Astrocyte (in vitro differentiated cells and primary cell): Measurements from ENCODE around the gene COMMD10. TPM values are rescaled to one million over a fixed set of nuclear protein-coding genes. Genes with fewer than 3 reads are reported as not detected.

Experiments
- DNase-seq: peaks from one replicate; pipeline ENCODE4 v3.0.0-alpha.2; 2010; ENCODE audit warnings: low read depth
- FAIRE-seq: peaks from 2 replicates; lab custom pipeline; 2011; peaks lifted over from hg19 to GRCh38; lab: Jason Lieb, UNC
- H2AFZ ChIP-seq: 2 replicates; pipeline ENCODE4 v1.6.0; 2012; ENCODE audit warnings: low read depth, low read length, inconsistent platforms
- H3K27ac ChIP-seq: 2 replicates; pipeline ENCODE4 v1.5.1; 2011; ENCODE audit warnings: low read depth, low read length, inconsistent platforms
- H3K27me3 ChIP-seq: 2 replicates; pipeline ENCODE4 v1.6.0; 2011; ENCODE audit warnings: low read length, inconsistent platforms; ENCODE audit not compliant: insufficient read depth
- H3K36me3 ChIP-seq: 2 replicates; pipeline ENCODE4 v1.5.1; 2011; ENCODE audit warnings: low read length, inconsistent platforms; ENCODE audit not compliant: insufficient read depth
- H3K4me1 ChIP-seq: 2 replicates; pipeline ENCODE4 v1.5.1; 2011; ENCODE audit warnings: low read length, inconsistent platforms; ENCODE audit not compliant: insufficient read depth
- H3K4me2 ChIP-seq: 2 replicates; pipeline ENCODE4 v1.6.0; 2012; ENCODE audit warnings: low read length, inconsistent platforms
- H3K4me3 ChIP-seq: 2 replicates; pipeline ENCODE4 v1.5.1; 2011; ENCODE audit warnings: low read depth, mild to moderate bottlenecking, low read length, inconsistent platforms; ENCODE audit not compliant: insufficient read depth
- H3K79me2 ChIP-seq: 2 replicates; pipeline ENCODE4 v1.6.0; 2012; ENCODE audit warnings: mild to moderate bottlenecking, low read length, inconsistent platforms; ENCODE audit not compliant: insufficient read depth
- H3K9ac ChIP-seq: 2 replicates; pipeline ENCODE4 v1.6.0; 2012; ENCODE audit warnings: mild to moderate bottlenecking, low read length, inconsistent platforms
- H3K9me3 ChIP-seq: 2 replicates; pipeline ENCODE4 v1.5.1; 2012; ENCODE audit warnings: low read depth, mild to moderate bottlenecking, low read length, inconsistent platforms; ENCODE audit not compliant: insufficient read depth
- H4K20me1 ChIP-seq: 2 replicates; pipeline ENCODE4 v1.6.0; 2012; ENCODE audit warnings: low read length, inconsistent platforms; ENCODE audit not compliant: insufficient read depth
- H3K27ac Mint-ChIP-seq: one replicate; pipeline ENCODE4 v1.8.0; 2021; ENCODE audit warnings: mild to moderate bottlenecking, mixed read lengths; ENCODE audit not compliant: unreplicated experiment
- H3K27me3 Mint-ChIP-seq: one replicate; pipeline ENCODE4 v1.8.0; 2021; ENCODE audit warnings: low read depth, mixed read lengths; ENCODE audit not compliant: unreplicated experiment
- H3K36me3 Mint-ChIP-seq: one replicate; pipeline ENCODE4 v1.8.0; 2021; ENCODE audit warnings: low read depth, mixed read lengths; ENCODE audit not compliant: unreplicated experiment
- H3K4me1 Mint-ChIP-seq: one replicate; pipeline ENCODE4 v1.8.0; 2021; ENCODE audit warnings: low read depth, mixed read lengths; ENCODE audit not compliant: unreplicated experiment
- H3K4me3 Mint-ChIP-seq: one replicate; pipeline ENCODE4 v1.8.0; 2021; ENCODE audit warnings: mild to moderate bottlenecking, moderate library complexity, mixed read lengths; ENCODE audit not compliant: unreplicated experiment
- H3K9me3 Mint-ChIP-seq: one replicate; pipeline ENCODE4 v1.8.0; 2021; ENCODE audit warnings: mild to moderate bottlenecking, mixed read lengths; ENCODE audit not compliant: unreplicated experiment
- EZH2 ChIP-seq: IDR thresholded peaks from 2 replicates; pipeline ENCODE4 v1.6.1; 2012; ENCODE audit warnings: mild to moderate bottlenecking, low read length, inconsistent platforms; ENCODE audit not compliant: insufficient read depth
- total RNA-seq: library from RNA; stranded (reverse); gene quantifications from 2 replicates; pipeline ENCODE4 v1.2.1, GENCODE V29; 2021
- TF ChIP-seq, protein P1 (sequence below): IDR thresholded peaks from 2 replicates; pipeline ENCODE4 v1.5.1; 2011; ENCODE audit warnings: low read depth, mild to moderate bottlenecking, inconsistent platforms, low read length, moderate library complexity; ENCODE audit not compliant: insufficient read depth

The COMMD10 gene
- total RNA-seq, 1 donor from 2014 or later, result 18.1 TPM

DNA sequence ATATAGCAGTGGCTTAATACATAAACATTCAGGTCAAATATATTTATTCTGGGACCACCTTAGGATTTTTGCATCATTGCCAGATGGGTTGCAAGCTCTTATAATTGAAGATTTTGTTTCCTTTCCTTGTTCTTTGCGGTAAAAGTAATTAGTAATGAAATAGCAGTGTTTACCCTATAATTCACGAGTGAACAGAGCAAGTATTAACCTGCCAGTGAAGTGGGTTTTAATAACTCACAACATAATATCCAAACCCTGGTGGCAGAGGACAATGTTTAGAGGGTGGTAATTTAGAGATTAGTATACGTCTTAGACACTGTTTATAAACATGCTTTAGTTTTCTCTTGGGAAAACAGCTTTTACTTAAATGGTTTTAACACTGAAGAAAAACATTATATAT is 40.8 kb upstream of the COMMD10 start:
- no peaks in the 10 kb centered on the region for H3K36me3 Mint-ChIP-seq
- H3K27ac Mint-ChIP-seq, result no peak overlapping the region
- H3K9me3 ChIP-seq, result no peaks in the 10 kb centered on the region
- H3K9me3 Mint-ChIP-seq, result no peaks in the 10 kb centered on the region
- no peaks in the 10 kb centered on the region for H3K36me3 ChIP-seq
- H3K27me3 Mint-ChIP-seq, result no peaks in the 10 kb centered on the region
- no peak for FAIRE-seq
- H3K27ac ChIP-seq, result no peak overlapping the region
- no peaks in the 10 kb centered on the region for H3K79me2 ChIP-seq
- peaks cover 13% of the 10 kb centered on the region for H3K4me1 Mint-ChIP-seq
- no peaks in the 10 kb centered on the region for H4K20me1 ChIP-seq
- H3K4me3 ChIP-seq, result no peak overlapping the region
- H3K27me3 ChIP-seq, result no peaks in the 10 kb centered on the region
- no peak overlapping the region for H2AFZ ChIP-seq
- no peak overlapping the region for H3K4me3 Mint-ChIP-seq
- H3K9ac ChIP-seq, result no peak overlapping the region
- TF ChIP-seq, protein P1, sequence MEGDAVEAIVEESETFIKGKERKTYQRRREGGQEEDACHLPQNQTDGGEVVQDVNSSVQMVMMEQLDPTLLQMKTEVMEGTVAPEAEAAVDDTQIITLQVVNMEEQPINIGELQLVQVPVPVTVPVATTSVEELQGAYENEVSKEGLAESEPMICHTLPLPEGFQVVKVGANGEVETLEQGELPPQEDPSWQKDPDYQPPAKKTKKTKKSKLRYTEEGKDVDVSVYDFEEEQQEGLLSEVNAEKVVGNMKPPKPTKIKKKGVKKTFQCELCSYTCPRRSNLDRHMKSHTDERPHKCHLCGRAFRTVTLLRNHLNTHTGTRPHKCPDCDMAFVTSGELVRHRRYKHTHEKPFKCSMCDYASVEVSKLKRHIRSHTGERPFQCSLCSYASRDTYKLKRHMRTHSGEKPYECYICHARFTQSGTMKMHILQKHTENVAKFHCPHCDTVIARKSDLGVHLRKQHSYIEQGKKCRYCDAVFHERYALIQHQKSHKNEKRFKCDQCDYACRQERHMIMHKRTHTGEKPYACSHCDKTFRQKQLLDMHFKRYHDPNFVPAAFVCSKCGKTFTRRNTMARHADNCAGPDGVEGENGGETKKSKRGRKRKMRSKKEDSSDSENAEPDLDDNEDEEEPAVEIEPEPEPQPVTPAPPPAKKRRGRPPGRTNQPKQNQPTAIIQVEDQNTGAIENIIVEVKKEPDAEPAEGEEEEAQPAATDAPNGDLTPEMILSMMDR, result no peak
- TF ChIP-seq EZH2, result no peak
- H3K4me1 ChIP-seq, result no peaks in the 10 kb centered on the region
- no peak overlapping the region for H3K4me2 ChIP-seq
- DNase-seq, result no peak

GRCh38 chr5:116045821-116046220 is 39.0 kb upstream of the COMMD10 start:
- H4K20me1 ChIP-seq, result no peaks in the 10 kb centered on the region
- Mint-ChIP-seq H3K9me3 (no peaks in the 10 kb centered on the region), H3K27me3 (no peaks in the 10 kb centered on the region), H3K4me1 (peaks cover 13% of the 10 kb centered on the region), H3K36me3 (no peaks in the 10 kb centered on the region), H3K4me3 (no peak overlapping the region), H3K27ac (no peak overlapping the region)
- no peak overlapping the region for H3K4me2 ChIP-seq
- H3K79me2 ChIP-seq, result no peaks in the 10 kb centered on the region
- H3K27me3 ChIP-seq, result no peaks in the 10 kb centered on the region
- DNase-seq (peak; percentile 12), FAIRE-seq (no peak)
- H3K9ac ChIP-seq, result no peak overlapping the region
- TF ChIP-seq, protein P1, result no peak
- no peak for TF ChIP-seq EZH2
- H3K4me3 ChIP-seq, result no peak overlapping the region
- H3K27ac ChIP-seq, result no peak overlapping the region
- no peaks in the 10 kb centered on the region for H3K9me3 ChIP-seq
- no peaks in the 10 kb centered on the region for H3K36me3 ChIP-seq
- no peak overlapping the region for H2AFZ ChIP-seq
- no peaks in the 10 kb centered on the region for H3K4me1 ChIP-seq

GRCh38 chr5:116046261-116046660 is 38.6 kb upstream of the COMMD10 start:
- no peaks in the 10 kb centered on the region for H3K27me3 ChIP-seq
- Mint-ChIP-seq H3K9me3 (no peaks in the 10 kb centered on the region), H3K36me3 (no peaks in the 10 kb centered on the region), H3K4me3 (no peak overlapping the region), H3K27ac (no peak overlapping the region), H3K4me1 (peaks cover 13% of the 10 kb centered on the region), H3K27me3 (no peaks in the 10 kb centered on the region)
- no peak overlapping the region for H3K4me2 ChIP-seq
- H3K36me3 ChIP-seq, result no peaks in the 10 kb centered on the region
- FAIRE-seq, result no peak
- no peaks in the 10 kb centered on the region for H3K9me3 ChIP-seq
- H3K4me1 ChIP-seq, result no peaks in the 10 kb centered on the region
- H3K27ac ChIP-seq, result no peak overlapping the region
- no peak overlapping the region for H3K9ac ChIP-seq
- H4K20me1 ChIP-seq, result no peaks in the 10 kb centered on the region
- H2AFZ ChIP-seq, result no peak overlapping the region
- no peak overlapping the region for H3K4me3 ChIP-seq
- TF ChIP-seq, protein P1, result no peak
- no peak for TF ChIP-seq EZH2
- no peaks in the 10 kb centered on the region for H3K79me2 ChIP-seq
- no peak for DNase-seq
